Ureter (tissue), 1 donor: ENCODE measurements around the gene CBR3. TPM values are rescaled to one million over a fixed set of nuclear protein-coding genes. Genes with fewer than 3 reads are reported as not detected.
"Not testable (repeated sequence)": the region's sequence is repeated elsewhere in the genome, so short reads cannot be mapped to it uniquely, and the experiment has no call there.

Experiments
- DNase-seq: peaks from one replicate; pipeline ENCODE4 v3.0.0-alpha.2; 2020; ENCODE audit warnings: low spot score
- total RNA-seq: library from RNA; stranded (reverse); gene quantifications from one replicate; pipeline ENCODE4 v1.2.4, GENCODE V29; 2023
- donor health status: DM: yes; HTN: yes; CAD: no.

The CBR3 gene
- total RNA-seq, 1 donor from 2014 or later, result 1.8 TPM

- no peak for DNase-seq
Observed at GRCh38 chr21:36117286-36117741, 17.6 kb upstream of the CBR3 start.

GRCh38 chr21:36120304-36120888 is 14.5 kb upstream of the CBR3 start:
- peak; percentile 43 for DNase-seq

- DNase-seq, result peak; percentile 29
Observed at GRCh38 chr21:36122977-36123376, 11.9 kb upstream of the CBR3 start.

- DNase-seq, result no peak
Observed at GRCh38 chr21:36124395-36124794, 10.5 kb upstream of the CBR3 start.

- DNase-seq, result no peak
Observed at GRCh38 chr21:36125512-36126207, 9.2 kb upstream of the CBR3 start.

GRCh38 chr21:36126208-36126565 is 8.7 kb upstream of the CBR3 start:
- DNase-seq, result no peak

- no peak for DNase-seq
Observed at GRCh38 chr21:36126621-36127110, 8.2 kb upstream of the CBR3 start.

GRCh38 chr21:36127250-36127904 is 7.5 kb upstream of the CBR3 start:
- no peak for DNase-seq

GRCh38 chr21:36127977-36128376 is 6.9 kb upstream of the CBR3 start:
- DNase-seq, result no peak

- no peak for DNase-seq
Observed at GRCh38 chr21:36129219-36129618, 5.7 kb upstream of the CBR3 start.

- DNase-seq, result not testable (repeated sequence)
Observed at GRCh38 chr21:36130414-36130762, 4.5 kb upstream of the CBR3 start.

- DNase-seq, result not testable (repeated sequence)
Observed at GRCh38 chr21:36130839-36131238, 4.0 kb upstream of the CBR3 start.

GRCh38 chr21:36132696-36133095 is 2.2 kb upstream of the CBR3 start:
- DNase-seq, result no peak

GRCh38 chr21:36135391-36136102 is 668 bp downstream of the CBR3 start:
- peak; percentile 84 for DNase-seq

- not testable (repeated sequence) for DNase-seq
Observed at GRCh38 chr21:36139791-36140190, 4.9 kb downstream of the CBR3 start.

GRCh38 chr21:36141513-36141925 is 6.6 kb downstream of the CBR3 start:
- peak; percentile 91 for DNase-seq

- DNase-seq, result not testable (repeated sequence)
Observed at GRCh38 chr21:36144233-36144632, 9.4 kb downstream of the CBR3 start.

- no peak for DNase-seq
Observed at GRCh38 chr21:36145259-36145658, 10.4 kb downstream of the CBR3 start.

GRCh38 chr21:36147911-36148310 is 13.0 kb downstream of the CBR3 start:
- no peak for DNase-seq

- no peak for DNase-seq
Observed at GRCh38 chr21:36148886-36149285, 14.0 kb downstream of the CBR3 start.

GRCh38 chr21:36149788-36150711 is 15.2 kb downstream of the CBR3 start:
- no peak for DNase-seq
